KOPT-K1 (cell line): Measurements from ENCODE around the gene ARMC9.

Source experiments
- H3K27ac ChIP-seq: fragments of 200-600 bp; sonication (generic); 2 replicates; pipeline ENCODE4 v1.5.1; 2016; ENCODE audit warnings: antibody characterized with exemption, mild to moderate bottlenecking, low read depth, low read length; ENCODE audit not compliant: poor library complexity, severe bottlenecking
- H3K36me3 ChIP-seq: fragments of 200-600 bp; sonication (generic); 2 replicates; pipeline ENCODE4 v1.5.1; 2017; ENCODE audit warnings: antibody characterized with exemption, mild to moderate bottlenecking, low read length, moderate library complexity; ENCODE audit not compliant: insufficient read depth
- H3K9me3 ChIP-seq: fragments of 200-600 bp; sonication (generic); 2 replicates; pipeline ENCODE4 v1.5.1; 2017; ENCODE audit warnings: antibody characterized with exemption, low read length, mild to moderate bottlenecking; ENCODE audit not compliant: insufficient read depth, poor library complexity, severe bottlenecking

The ARMC9 gene

GRCh38 chr2:231379266-231380215 lies 181.1 kb downstream of the ARMC9 start:
- peaks cover under 1% of the 10 kb centered on the region for H3K9me3 ChIP-seq
- no peaks in the 10 kb centered on the region for H3K36me3 ChIP-seq
- H3K27ac ChIP-seq = no peak overlapping the region

GRCh38 chr2:231380307-231380706 lies 181.9 kb downstream of the ARMC9 start:
- Histone ChIP-seq H3K36me3 (no peaks in the 10 kb centered on the region), H3K27ac (no peak overlapping the region), H3K9me3 (peaks cover 8% of the 10 kb centered on the region)

- Histone ChIP-seq H3K9me3 (peaks cover 12% of the 10 kb centered on the region), H3K36me3 (no peaks in the 10 kb centered on the region), H3K27ac (no peak overlapping the region)
Measured at GRCh38 chr2:231380991-231381847, 182.8 kb downstream of the ARMC9 start.

DNA sequence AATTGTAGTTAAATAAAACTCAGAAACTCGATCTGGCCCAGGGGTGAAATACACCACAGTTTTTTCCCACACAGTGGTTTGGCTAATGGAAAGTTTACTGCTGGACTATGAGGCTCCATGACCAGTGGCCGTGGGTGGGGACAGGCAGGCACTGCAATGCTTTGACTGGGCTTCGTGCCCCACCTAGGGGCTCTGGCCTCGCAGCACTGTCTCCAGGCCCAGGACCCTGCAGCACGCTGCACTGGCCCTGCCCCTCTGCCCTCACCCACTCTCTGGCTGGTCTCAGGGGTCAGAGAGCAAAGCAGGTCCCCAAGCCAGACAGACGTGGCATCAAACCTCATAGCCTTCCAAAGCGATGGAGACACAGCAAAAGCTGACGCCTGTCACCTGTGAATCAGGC lies 183.7 kb downstream of the ARMC9 start:
- Histone ChIP-seq H3K9me3 (peaks cover 12% of the 10 kb centered on the region), H3K27ac (no peak overlapping the region), H3K36me3 (no peaks in the 10 kb centered on the region)

DNA sequence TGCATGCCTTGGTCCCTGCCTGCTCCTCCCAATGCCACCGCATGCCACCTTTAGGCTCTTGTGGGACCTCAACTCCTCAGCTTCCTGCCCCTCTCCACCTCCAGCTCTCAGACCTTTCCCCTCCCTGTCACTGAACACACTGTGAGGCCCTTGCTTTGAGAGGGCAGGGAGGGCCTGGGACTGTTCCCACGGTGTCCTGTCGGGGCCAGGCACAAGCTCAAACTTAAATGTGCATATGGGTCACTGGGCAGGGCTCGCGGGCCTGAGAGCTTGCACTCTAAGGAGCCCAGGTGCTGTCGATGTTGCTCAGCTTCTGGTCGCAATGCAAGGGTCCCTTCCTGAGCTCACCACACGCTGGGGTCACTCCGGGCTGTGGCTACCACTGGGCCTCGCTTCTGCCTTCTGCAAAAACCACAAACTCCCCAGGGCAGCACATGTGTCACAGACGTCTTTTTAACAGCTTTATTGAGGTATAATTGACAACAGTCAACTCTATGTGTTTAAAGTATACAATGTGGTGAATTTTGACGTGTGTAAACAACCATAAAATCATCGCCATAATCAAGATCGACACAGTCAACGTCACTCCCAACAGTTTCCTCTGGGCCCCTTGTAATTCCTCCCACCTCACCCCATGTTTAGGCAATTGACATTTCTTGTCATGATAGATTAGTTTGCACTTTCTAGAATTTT lies 185.1 kb downstream of the ARMC9 start:
- H3K36me3 ChIP-seq = no peaks in the 10 kb centered on the region
- H3K9me3 ChIP-seq = peaks cover 12% of the 10 kb centered on the region
- H3K27ac ChIP-seq = no peak overlapping the region

- peaks cover 12% of the 10 kb centered on the region for H3K9me3 ChIP-seq
- no peak overlapping the region for H3K27ac ChIP-seq
- no peaks in the 10 kb centered on the region for H3K36me3 ChIP-seq
Measured at GRCh38 chr2:231384109-231384435, 185.6 kb downstream of the ARMC9 start.

DNA sequence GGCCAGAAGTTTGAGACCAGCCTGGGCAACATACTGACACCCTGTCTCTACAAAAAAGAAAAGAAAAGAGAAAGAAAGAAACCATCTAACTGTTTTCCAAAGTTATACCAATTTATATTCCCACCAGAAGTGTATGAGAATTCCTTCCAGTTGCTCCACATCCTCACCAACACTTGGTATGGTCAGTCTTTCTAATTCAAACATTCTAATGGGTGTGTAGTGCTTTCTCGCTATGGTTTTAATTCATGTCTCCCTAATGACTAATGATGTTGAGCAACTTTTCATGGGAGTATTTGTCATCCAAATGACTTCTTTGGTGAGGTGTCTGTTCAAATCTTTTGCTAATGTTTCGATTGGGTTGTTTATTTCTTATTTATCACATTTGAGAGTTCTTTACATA lies 186.5 kb downstream of the ARMC9 start:
- H3K9me3 ChIP-seq = peaks cover 12% of the 10 kb centered on the region
- no peak overlapping the region for H3K27ac ChIP-seq
- no peaks in the 10 kb centered on the region for H3K36me3 ChIP-seq

GRCh38 chr2:231385429-231385828 lies 187.0 kb downstream of the ARMC9 start:
- H3K27ac ChIP-seq = no peak overlapping the region
- H3K9me3 ChIP-seq = peaks cover 12% of the 10 kb centered on the region
- no peaks in the 10 kb centered on the region for H3K36me3 ChIP-seq

GRCh38 chr2:231386446-231386845 lies 188.0 kb downstream of the ARMC9 start:
- peaks cover 12% of the 10 kb centered on the region for H3K9me3 ChIP-seq
- H3K36me3 ChIP-seq = no peaks in the 10 kb centered on the region
- H3K27ac ChIP-seq = no peak overlapping the region

DNA sequence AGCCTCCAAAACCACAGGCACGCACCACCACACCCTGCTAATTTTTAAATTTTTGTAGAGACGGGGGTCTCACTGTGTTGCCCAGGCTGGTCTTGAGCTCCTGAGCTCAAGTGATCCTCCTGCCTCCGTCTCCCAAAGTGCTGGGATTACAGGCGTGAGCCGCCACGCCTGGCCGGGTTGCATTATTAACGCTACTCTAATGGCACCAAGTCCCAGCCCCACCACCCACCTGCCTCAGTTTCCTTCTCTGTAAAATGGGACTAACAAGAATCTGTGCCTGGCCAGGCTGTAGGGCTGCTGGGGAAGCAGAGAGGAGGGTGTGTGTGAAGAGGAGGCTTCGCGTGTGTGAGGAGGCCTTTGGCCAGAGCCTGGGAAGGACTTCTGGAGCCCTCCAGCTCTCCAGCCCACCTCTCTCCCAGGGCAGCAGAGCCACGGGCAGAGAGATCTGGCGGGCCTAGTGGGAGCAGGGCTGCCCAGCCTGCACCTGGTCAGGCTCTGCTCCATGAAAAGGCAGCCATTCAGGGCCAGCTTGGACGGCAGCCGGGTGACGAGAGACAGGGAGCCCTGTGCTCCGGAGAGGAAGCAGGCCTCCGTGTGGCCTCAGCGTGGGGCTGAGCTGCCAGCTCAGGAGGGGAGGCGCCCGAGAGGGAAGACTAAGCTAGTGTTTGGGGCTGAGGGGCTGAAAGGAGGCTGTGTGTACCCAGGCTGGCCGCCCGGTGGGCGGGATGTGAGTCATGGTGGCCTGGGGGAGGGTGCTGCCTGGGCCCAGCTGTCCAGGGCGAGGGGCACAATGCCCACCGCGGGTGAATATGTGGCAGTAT lies 189.7 kb downstream of the ARMC9 start:
- Histone ChIP-seq H3K36me3 (no peaks in the 10 kb centered on the region), H3K9me3 (peaks cover 12% of the 10 kb centered on the region), H3K27ac (no peak overlapping the region)

DNA sequence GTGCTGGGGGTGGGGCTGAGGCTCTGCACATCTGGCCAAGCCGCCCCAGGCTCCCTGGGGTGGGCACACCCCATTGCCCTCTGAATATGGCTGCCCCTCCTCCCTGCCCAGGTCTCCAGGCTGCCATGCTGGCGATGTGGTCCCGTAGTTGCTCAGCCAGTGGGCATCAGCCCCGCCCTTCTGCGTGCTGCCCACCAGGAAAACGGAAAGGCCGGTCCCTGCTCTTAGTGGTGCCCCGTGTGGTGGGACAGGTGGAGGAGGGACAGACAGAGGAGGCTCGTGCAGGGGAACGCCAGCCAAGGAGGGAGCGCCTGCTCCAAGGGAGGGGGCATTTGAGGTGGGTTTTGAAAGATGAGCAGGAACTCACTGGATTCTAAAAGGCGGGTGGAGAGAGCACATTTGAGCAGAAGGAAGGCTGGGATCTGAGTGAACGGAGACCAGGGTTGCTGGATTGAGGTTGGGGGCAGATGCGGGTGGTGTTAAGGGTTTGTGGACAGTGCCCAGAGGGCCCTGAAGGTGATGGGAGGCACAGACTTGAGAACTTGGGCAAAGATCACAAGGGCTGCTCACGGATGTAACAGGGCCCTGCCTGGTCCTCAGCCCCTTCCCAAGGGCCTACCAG lies 190.4 kb downstream of the ARMC9 start:
- H3K36me3 ChIP-seq = no peaks in the 10 kb centered on the region
- no peak overlapping the region for H3K27ac ChIP-seq

DNA sequence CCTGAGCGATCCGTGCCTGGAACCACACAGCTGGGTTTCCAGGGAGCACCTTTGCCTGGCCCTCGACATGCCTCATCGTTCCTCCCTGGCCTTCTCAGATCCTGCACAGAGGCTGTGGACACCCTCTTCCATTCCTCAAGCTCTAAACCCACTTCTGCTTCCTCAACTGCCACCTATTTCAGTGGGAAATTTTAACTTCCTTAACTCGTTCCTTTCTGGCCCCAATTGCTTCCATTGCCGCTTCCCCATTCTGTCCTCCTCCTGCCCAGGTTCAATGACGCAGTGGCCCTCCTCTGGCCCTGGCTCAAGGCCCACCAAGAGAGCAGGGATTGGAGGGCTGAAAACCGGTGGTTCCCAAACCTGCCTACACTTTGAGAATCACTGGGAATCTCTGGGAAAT lies 192.2 kb downstream of the ARMC9 start:
- no peak overlapping the region for H3K27ac ChIP-seq

More for the DNA sequence above, 190.4 kb downstream of the ARMC9 start:
- peaks cover 12% of the 10 kb centered on the region for H3K9me3 ChIP-seq

GRCh38 chr2:231391981-231392380 lies 193.6 kb downstream of the ARMC9 start:
- Histone ChIP-seq H3K27ac (peak overlapping the region; percentile 4), H3K9me3 (no peaks in the 10 kb centered on the region), H3K36me3 (no peaks in the 10 kb centered on the region)

More for the DNA sequence above, 192.2 kb downstream of the ARMC9 start:
- no peaks in the 10 kb centered on the region for H3K36me3 ChIP-seq
- H3K9me3 ChIP-seq = peaks cover 2% of the 10 kb centered on the region
